GM23338 (cell line): Measurements from ENCODE around the gene L1CAM. TPM values are rescaled to one million over a fixed set of nuclear protein-coding genes. Genes with fewer than 3 reads are reported as not detected.

ENCODE experiments used
- ATAC-seq: fragments of 200-7000 bp; cut with Tn5 transposase; 3 replicates; pipeline ENCODE4 v1.9.1; 2020
- DNase-seq: peaks from one replicate; pipeline ENCODE4 v3.0.0-alpha.2; 2015; ENCODE audit warnings: low spot score
- H2AFZ ChIP-seq: fragments of 200-600 bp; sonication (generic); 2 replicates; pipeline ENCODE4 v1.8.0; 2016; ENCODE audit warnings: antibody characterized with exemption, mild to moderate bottlenecking, moderate library complexity
- H3F3A ChIP-seq: fragments of 200-600 bp; sonication (generic); replicated peaks from 2 replicates; pipeline ENCODE4 v1.8.0; 2017; ENCODE audit warnings: antibody characterized with exemption, mixed run types, low read depth
- H3K27ac ChIP-seq: fragments of 200-600 bp; sonication (generic); 2 replicates; pipeline ENCODE4 v1.6.1; 2016; ENCODE audit warnings: low read depth
- H3K27me3 ChIP-seq: fragments of 200-600 bp; sonication (generic); 2 replicates; pipeline ENCODE4 v1.8.0; 2016; ENCODE audit warnings: mild to moderate bottlenecking, mixed run types, moderate library complexity; ENCODE audit not compliant: insufficient read depth
- H3K36me3 ChIP-seq: fragments of 200-600 bp; sonication (generic); 2 replicates; pipeline ENCODE4 v1.8.0; 2016; ENCODE audit warnings: mild to moderate bottlenecking; ENCODE audit not compliant: insufficient read depth
- H3K4me1 ChIP-seq: fragments of 200-600 bp; sonication (generic); 2 replicates; pipeline ENCODE4 v1.8.0; 2016; ENCODE audit warnings: mild to moderate bottlenecking, moderate library complexity; ENCODE audit not compliant: insufficient read depth
- H3K4me2 ChIP-seq: fragments of 200-600 bp; sonication (generic); 2 replicates; pipeline ENCODE4 v1.7.1; 2017; ENCODE audit warnings: mixed run types
- H3K4me3 ChIP-seq: fragments of 200-600 bp; sonication (generic); 2 replicates; pipeline ENCODE4 v1.6.1; 2016; ENCODE audit warnings: mixed run types
- H3K79me2 ChIP-seq: fragments of 200-600 bp; sonication (generic); replicated peaks from 2 replicates; pipeline ENCODE4 v1.8.0; 2017; ENCODE audit warnings: mild to moderate bottlenecking; ENCODE audit not compliant: insufficient read depth
- H3K9me2 ChIP-seq: fragments of 200-600 bp; sonication (generic); 2 replicates; pipeline ENCODE4 v1.8.0; 2017; ENCODE audit not compliant: insufficient read depth
- H4K20me1 ChIP-seq: fragments of 200-600 bp; sonication (generic); replicated peaks from 2 replicates; pipeline ENCODE4 v1.8.0; 2017; ENCODE audit warnings: mild to moderate bottlenecking; ENCODE audit not compliant: insufficient read depth
- H3K27ac Mint-ChIP-seq: 2 replicates; pipeline ENCODE4 v1.8.0; 2020; ENCODE audit warnings: inconsistent platforms, mild to moderate bottlenecking, moderate library complexity, mixed read lengths
- H3K27me3 Mint-ChIP-seq: 3 replicates; pipeline ENCODE4 v1.8.0; 2022; ENCODE audit warnings: low read depth, mild to moderate bottlenecking, moderate library complexity, mixed read lengths, inconsistent platforms; ENCODE audit not compliant: insufficient read depth, poor library complexity
- H3K36me3 Mint-ChIP-seq: 3 replicates; pipeline ENCODE4 v1.8.0; 2021; ENCODE audit warnings: low read depth, mild to moderate bottlenecking, inconsistent platforms, moderate library complexity, mixed read lengths
- H3K4me1 Mint-ChIP-seq: 3 replicates; pipeline ENCODE4 v1.8.0; 2020; ENCODE audit warnings: mild to moderate bottlenecking, inconsistent platforms, mixed read lengths
- H3K4me3 Mint-ChIP-seq: 3 replicates; pipeline ENCODE4 v1.8.0; 2021; ENCODE audit warnings: moderate library complexity, mild to moderate bottlenecking, inconsistent platforms, mixed read lengths
- H3K9me3 Mint-ChIP-seq: 3 replicates; pipeline ENCODE4 v1.8.0; 2020; ENCODE audit warnings: moderate library complexity, mild to moderate bottlenecking, inconsistent platforms, mixed read lengths
- CREB1 ChIP-seq: fragments of 250-450 bp; sonication (Bioruptor Pico); IDR thresholded peaks from 2 replicates; pipeline ENCODE4 v1.5.0; 2020; ENCODE audit warnings: low read depth, mild to moderate bottlenecking, moderate library complexity
- EZH2 ChIP-seq: fragments of 200-600 bp; sonication (generic); IDR thresholded peaks from one replicate; pipeline ENCODE4 v1.8.0; 2017; ENCODE audit warnings: antibody characterized with exemption, mild to moderate bottlenecking, low read depth; ENCODE audit not compliant: unreplicated experiment
- EZH2phosphoT487 ChIP-seq: fragments of 200-600 bp; sonication (generic); IDR thresholded peaks from one replicate; pipeline ENCODE4 v1.8.1; 2018; ENCODE audit warnings: antibody characterized with exemption; ENCODE audit not compliant: unreplicated experiment
- JUNB ChIP-seq: IDR thresholded peaks from one replicate; pipeline ENCODE4 v1.6.1; 2016; ENCODE audit warnings: antibody characterized with exemption; ENCODE audit not compliant: unreplicated experiment
- STAT1 ChIP-seq: IDR thresholded peaks from one replicate; pipeline ENCODE4 v1.6.1; 2016; ENCODE audit warnings: antibody characterized with exemption; ENCODE audit not compliant: unreplicated experiment
- ZNF331 ChIP-seq: fragments of 250-450 bp; sonication (Bioruptor Pico); IDR thresholded peaks from 2 replicates; pipeline ENCODE4 v1.5.0; 2020; ENCODE audit warnings: low read depth, mild to moderate bottlenecking, moderate library complexity
- polyA plus RNA-seq: library from polyadenylated mRNA; unstranded; fragments of >200 nt; fragmentation: Nextera tagmentation; extraction: Ambion mirVana; gene quantifications from 2 replicates; pipeline ENCODE4 v1.2.1, GENCODE V29; 2016
- total RNA-seq: library from RNA; depleted of rRNA; stranded (reverse); fragments of >200 nt; shearing (Covaris generic); gene quantifications from 2 replicates; pipeline ENCODE4 v1.2.3, GENCODE V29; 2014
- TF ChIP-seq, protein P1 (sequence below): IDR thresholded peaks from 2 replicates; pipeline ENCODE4 v1.6.1; 2016; ENCODE audit warnings: antibody characterized with exemption
- TF ChIP-seq, protein P2 (sequence below): fragments of 250-450 bp; sonication (Bioruptor Pico); IDR thresholded peaks from 2 replicates; pipeline ENCODE4 v1.5.0; 2020; ENCODE audit warnings: mild to moderate bottlenecking, moderate library complexity
- TF ChIP-seq, protein P3 (sequence below), 2 experiments: fragments of 200-600 bp in 1 of 2; sonication (generic) in 1 of 2; conservative IDR thresholded peaks; 2 replicates each; pipeline versions ENCODE4 v1.5.1 to v1.6.1; 2016 to 2017; ENCODE audit warnings: antibody characterized with exemption in 2 of 2, low read depth in 2 of 2, mild to moderate bottlenecking in 2 of 2, moderate library complexity in 1 of 2

Gene L1CAM
- total and polyA plus RNA-seq, 2 experiments from 2014 or later, result 7.4 to 29.2 TPM

DNA sequence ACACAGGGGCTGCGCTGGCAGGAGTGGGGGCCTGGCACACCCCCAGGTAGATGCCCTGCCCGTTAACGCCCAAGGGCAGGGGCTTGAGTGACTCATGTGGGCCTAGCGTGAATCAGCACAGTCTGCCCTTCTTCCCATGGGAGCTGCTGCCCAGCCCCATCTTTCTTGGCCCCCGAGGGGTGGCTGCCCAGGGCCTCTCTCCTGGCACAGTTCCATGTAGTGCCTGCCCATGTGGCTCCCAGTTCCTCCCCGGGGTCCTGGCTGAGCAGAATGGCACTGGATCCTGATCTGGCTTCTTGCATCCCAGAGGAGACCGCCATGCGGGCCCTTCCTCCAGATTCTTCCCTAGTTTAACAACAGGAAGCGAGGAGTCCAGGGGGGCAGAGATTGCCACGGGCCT, 16.4 kb upstream of the L1CAM start:
- TF ChIP-seq EZH2 (no peak), EZH2phosphoT487 (no peak)
- H3K4me1 ChIP-seq, result peaks cover 5% of the 10 kb centered on the region; the same call in 1 of the 2 replicates
- no peak for DNase-seq
- Mint-ChIP-seq H3K27me3 (peaks cover 15% of the 10 kb centered on the region), H3K9me3 (no peaks in the 10 kb centered on the region; the same call in 2 of the 3 replicates), H3K27ac (no peak overlapping the region), H3K4me3 (no peak overlapping the region), H3K4me1 (peaks cover 26% of the 10 kb centered on the region), H3K36me3 (no peaks in the 10 kb centered on the region)
- no peaks in the 10 kb centered on the region for H3K27me3 ChIP-seq
- no peak overlapping the region for H2AFZ ChIP-seq
- ATAC-seq, result no peak
- H3K36me3 ChIP-seq, result no peaks in the 10 kb centered on the region
- H3K9me2 ChIP-seq, result no peaks in the 10 kb centered on the region
- no peaks in the 10 kb centered on the region for H3F3A ChIP-seq
- no peaks in the 10 kb centered on the region for H3K79me2 ChIP-seq
- H4K20me1 ChIP-seq, result no peaks in the 10 kb centered on the region
- H3K4me2 ChIP-seq, result no peak overlapping the region
- no peak overlapping the region for H3K27ac ChIP-seq
- no peak overlapping the region for H3K4me3 ChIP-seq

DNA sequence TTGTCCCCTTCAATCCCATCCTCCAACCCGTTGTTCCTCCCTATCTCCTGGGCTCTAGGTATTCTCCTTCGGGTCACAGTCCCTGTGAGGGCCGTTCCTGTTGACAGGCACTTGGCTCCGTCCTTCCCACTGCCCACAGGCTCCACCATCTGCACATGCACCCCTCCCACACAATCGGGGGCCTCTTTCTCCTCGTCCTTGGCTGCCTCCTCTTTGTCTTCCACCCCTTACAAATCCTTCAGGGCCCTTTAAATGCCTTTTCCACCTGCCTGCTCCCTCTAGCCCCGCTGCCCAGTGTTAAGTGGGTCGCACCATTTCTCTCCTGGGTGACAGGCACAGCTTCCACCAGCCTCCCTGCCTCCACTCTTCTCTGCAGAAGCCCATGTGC, 15.8 kb upstream of the L1CAM start:
- Histone ChIP-seq H4K20me1 (no peaks in the 10 kb centered on the region), H3K4me3 (no peak overlapping the region), H3K4me2 (no peak overlapping the region), H3F3A (no peaks in the 10 kb centered on the region), H3K9me2 (no peaks in the 10 kb centered on the region), H3K27ac (no peak overlapping the region), H2AFZ (no peak overlapping the region), H3K4me1 (peaks cover 5% of the 10 kb centered on the region; the same call in 1 of the 2 replicates), H3K27me3 (no peaks in the 10 kb centered on the region), H3K36me3 (no peaks in the 10 kb centered on the region), H3K79me2 (no peaks in the 10 kb centered on the region)
- H3K4me1 Mint-ChIP-seq, result peaks cover 26% of the 10 kb centered on the region
- H3K36me3 Mint-ChIP-seq, result no peaks in the 10 kb centered on the region
- DNase-seq (no peak), ATAC-seq (no peak)
- no peak overlapping the region for H3K4me3 Mint-ChIP-seq
- no peak overlapping the region for H3K27ac Mint-ChIP-seq
- no peaks in the 10 kb centered on the region; the same call in 2 of the 3 replicates for H3K9me3 Mint-ChIP-seq
- H3K27me3 Mint-ChIP-seq, result peaks cover 15% of the 10 kb centered on the region
- TF ChIP-seq EZH2 (no peak), STAT1 (no peak), EZH2phosphoT487 (no peak), ZNF331 (CRISPR knock-in tag) (no peak), JUNB (no peak), CREB1 (CRISPR knock-in tag) (no peak)
- TF ChIP-seq, protein P1, sequence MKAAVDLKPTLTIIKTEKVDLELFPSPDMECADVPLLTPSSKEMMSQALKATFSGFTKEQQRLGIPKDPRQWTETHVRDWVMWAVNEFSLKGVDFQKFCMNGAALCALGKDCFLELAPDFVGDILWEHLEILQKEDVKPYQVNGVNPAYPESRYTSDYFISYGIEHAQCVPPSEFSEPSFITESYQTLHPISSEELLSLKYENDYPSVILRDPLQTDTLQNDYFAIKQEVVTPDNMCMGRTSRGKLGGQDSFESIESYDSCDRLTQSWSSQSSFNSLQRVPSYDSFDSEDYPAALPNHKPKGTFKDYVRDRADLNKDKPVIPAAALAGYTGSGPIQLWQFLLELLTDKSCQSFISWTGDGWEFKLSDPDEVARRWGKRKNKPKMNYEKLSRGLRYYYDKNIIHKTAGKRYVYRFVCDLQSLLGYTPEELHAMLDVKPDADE, result no peak
- TF ChIP-seq, protein P2, sequence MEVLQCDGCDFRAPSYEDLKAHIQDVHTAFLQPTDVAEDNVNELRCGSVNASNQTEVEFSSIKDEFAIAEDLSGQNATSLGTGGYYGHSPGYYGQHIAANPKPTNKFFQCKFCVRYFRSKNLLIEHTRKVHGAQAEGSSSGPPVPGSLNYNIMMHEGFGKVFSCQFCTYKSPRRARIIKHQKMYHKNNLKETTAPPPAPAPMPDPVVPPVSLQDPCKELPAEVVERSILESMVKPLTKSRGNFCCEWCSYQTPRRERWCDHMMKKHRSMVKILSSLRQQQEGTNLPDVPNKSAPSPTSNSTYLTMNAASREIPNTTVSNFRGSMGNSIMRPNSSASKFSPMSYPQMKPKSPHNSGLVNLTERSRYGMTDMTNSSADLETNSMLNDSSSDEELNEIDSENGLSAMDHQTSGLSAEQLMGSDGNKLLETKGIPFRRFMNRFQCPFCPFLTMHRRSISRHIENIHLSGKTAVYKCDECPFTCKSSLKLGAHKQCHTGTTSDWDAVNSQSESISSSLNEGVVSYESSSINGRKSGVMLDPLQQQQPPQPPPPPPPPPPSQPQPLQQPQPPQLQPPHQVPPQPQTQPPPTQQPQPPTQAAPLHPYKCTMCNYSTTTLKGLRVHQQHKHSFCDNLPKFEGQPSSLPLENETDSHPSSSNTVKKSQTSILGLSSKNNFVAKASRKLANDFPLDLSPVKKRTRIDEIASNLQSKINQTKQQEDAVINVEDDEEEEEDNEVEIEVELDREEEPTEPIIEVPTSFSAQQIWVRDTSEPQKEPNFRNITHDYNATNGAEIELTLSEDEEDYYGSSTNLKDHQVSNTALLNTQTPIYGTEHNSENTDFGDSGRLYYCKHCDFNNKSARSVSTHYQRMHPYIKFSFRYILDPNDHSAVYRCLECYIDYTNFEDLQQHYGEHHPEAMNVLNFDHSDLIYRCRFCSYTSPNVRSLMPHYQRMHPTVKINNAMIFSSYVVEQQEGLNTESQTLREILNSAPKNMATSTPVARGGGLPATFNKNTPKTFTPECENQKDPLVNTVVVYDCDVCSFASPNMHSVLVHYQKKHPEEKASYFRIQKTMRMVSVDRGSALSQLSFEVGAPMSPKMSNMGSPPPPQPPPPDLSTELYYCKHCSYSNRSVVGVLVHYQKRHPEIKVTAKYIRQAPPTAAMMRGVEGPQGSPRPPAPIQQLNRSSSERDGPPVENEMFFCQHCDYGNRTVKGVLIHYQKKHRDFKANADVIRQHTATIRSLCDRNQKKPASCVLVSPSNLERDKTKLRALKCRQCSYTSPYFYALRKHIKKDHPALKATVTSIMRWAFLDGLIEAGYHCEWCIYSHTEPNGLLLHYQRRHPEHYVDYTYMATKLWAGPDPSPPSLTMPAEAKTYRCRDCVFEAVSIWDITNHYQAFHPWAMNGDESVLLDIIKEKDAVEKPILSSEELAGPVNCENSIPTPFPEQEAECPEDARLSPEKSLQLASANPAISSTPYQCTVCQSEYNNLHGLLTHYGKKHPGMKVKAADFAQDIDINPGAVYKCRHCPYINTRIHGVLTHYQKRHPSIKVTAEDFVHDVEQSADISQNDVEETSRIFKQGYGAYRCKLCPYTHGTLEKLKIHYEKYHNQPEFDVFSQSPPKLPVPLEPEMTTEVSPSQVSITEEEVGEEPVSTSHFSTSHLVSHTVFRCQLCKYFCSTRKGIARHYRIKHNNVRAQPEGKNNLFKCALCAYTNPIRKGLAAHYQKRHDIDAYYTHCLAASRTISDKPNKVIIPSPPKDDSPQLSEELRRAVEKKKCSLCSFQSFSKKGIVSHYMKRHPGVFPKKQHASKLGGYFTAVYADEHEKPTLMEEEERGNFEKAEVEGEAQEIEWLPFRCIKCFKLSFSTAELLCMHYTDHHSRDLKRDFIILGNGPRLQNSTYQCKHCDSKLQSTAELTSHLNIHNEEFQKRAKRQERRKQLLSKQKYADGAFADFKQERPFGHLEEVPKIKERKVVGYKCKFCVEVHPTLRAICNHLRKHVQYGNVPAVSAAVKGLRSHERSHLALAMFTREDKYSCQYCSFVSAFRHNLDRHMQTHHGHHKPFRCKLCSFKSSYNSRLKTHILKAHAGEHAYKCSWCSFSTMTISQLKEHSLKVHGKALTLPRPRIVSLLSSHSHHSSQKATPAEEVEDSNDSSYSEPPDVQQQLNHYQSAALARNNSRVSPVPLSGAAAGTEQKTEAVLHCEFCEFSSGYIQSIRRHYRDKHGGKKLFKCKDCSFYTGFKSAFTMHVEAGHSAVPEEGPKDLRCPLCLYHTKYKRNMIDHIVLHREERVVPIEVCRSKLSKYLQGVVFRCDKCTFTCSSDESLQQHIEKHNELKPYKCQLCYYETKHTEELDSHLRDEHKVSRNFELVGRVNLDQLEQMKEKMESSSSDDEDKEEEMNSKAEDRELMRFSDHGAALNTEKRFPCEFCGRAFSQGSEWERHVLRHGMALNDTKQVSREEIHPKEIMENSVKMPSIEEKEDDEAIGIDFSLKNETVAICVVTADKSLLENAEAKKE, result no peak
- TF ChIP-seq, protein P3, sequence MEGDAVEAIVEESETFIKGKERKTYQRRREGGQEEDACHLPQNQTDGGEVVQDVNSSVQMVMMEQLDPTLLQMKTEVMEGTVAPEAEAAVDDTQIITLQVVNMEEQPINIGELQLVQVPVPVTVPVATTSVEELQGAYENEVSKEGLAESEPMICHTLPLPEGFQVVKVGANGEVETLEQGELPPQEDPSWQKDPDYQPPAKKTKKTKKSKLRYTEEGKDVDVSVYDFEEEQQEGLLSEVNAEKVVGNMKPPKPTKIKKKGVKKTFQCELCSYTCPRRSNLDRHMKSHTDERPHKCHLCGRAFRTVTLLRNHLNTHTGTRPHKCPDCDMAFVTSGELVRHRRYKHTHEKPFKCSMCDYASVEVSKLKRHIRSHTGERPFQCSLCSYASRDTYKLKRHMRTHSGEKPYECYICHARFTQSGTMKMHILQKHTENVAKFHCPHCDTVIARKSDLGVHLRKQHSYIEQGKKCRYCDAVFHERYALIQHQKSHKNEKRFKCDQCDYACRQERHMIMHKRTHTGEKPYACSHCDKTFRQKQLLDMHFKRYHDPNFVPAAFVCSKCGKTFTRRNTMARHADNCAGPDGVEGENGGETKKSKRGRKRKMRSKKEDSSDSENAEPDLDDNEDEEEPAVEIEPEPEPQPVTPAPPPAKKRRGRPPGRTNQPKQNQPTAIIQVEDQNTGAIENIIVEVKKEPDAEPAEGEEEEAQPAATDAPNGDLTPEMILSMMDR (conservative IDR thresholded peaks at IDR 0.05; ENCODE audit: low read depth in 2 of 2), result no peak
